ENCODE results near the gene PLOD1.

- no peak for TF ChIP-seq CTCF (conservative IDR thresholded peaks at IDR 0.05; ENCODE audit: low read length)
- no peak for TF ChIP-seq EZH2phosphoT487 (IDR thresholded peaks at IDR 0.05; ENCODE audit: borderline replicate concordance)
Observed at GRCh38 chr1:11942280-11942679, 7.8 kb downstream of the PLOD1 start.
